Measurements from ENCODE around the gene FAN1. TPM values are rescaled to one million over a fixed set of nuclear protein-coding genes. Genes with fewer than 3 reads are reported as not detected.
"Not testable (repeated sequence)": the region's sequence is repeated elsewhere in the genome, so short reads cannot be mapped to it uniquely, and the experiment has no call there.

FAN1 gene
- total RNA-seq, 4 donors from 2014 or later: 6.0 to 17.7 (median 10.2) TPM

- Histone ChIP-seq H3K4me3 (no peak overlapping the region), H3K4me1 (no peaks in the 10 kb centered on the region), H3K36me3 (no peaks in the 10 kb centered on the region), H3K27me3 (peaks cover 0 to 13% (median 0%) of the 10 kb centered on the region in 4 donors), H3K27ac (no peak overlapping the region), H3K9me3 (no peaks in the 10 kb centered on the region)
- intact Hi-C loops (cut with DNase I): no loop called here
- no peak for TF ChIP-seq POLR2A (IDR thresholded peaks at IDR 0.05)
- no peak for TF ChIP-seq CTCF (IDR thresholded peaks at IDR 0.05)
- no peak for DNase-seq
Measured at GRCh38 chr15:30877070-30877469, 26.6 kb upstream of the FAN1 start.

- TF ChIP-seq POLR2A (IDR thresholded peaks at IDR 0.05) (no peak), CTCF (IDR thresholded peaks at IDR 0.05) (no peak)
- intact Hi-C loops (cut with DNase I): no loop called here
- no peaks in the 10 kb centered on the region for H3K9me3 ChIP-seq
- H3K36me3 ChIP-seq: no peaks in the 10 kb centered on the region
- H3K4me1 ChIP-seq: no peaks in the 10 kb centered on the region
- no peak for DNase-seq
- H3K27me3 ChIP-seq: peaks cover 0 to 17% (median 0%) of the 10 kb centered on the region in 4 donors
- no peak overlapping the region for H3K27ac ChIP-seq
- 56 to 58% methylated on average over 1 of the region's 1 CpG for WGBS, 2 donors
- H3K4me3 ChIP-seq: no peak overlapping the region
Measured at GRCh38 chr15:30878515-30878914, 25.2 kb upstream of the FAN1 start.

GRCh38 chr15:30882849-30883433 lies 20.8 kb upstream of the FAN1 start:
- no peaks in the 10 kb centered on the region for H3K9me3 ChIP-seq
- H3K4me3 ChIP-seq: no peak overlapping the region
- H3K27me3 ChIP-seq: peaks cover 0 to 16% (median 0%) of the 10 kb centered on the region in 4 donors
- H3K36me3 ChIP-seq: no peaks in the 10 kb centered on the region
- H3K4me1 ChIP-seq: no peaks in the 10 kb centered on the region
- WGBS, 2 donors: 66 to 88% methylated on average over 10 to 22 of the region's 22 CpGs
- intact Hi-C loops (cut with DNase I): no loop called here
- no peak overlapping the region for H3K27ac ChIP-seq
- no peak for TF ChIP-seq CTCF (IDR thresholded peaks at IDR 0.05)
- TF ChIP-seq POLR2A (IDR thresholded peaks at IDR 0.05): no peak
- no peak for DNase-seq

GRCh38 chr15:30883666-30884065 lies 20.0 kb upstream of the FAN1 start:
- H3K36me3 ChIP-seq; intact Hi-C loops (cut with DNase I); DNase-seq; H3K4me3 ChIP-seq; H3K27ac ChIP-seq; H3K4me1 ChIP-seq; H3K9me3 ChIP-seq: not testable (repeated sequence)
- WGBS, 2 donors: no CpG with 5 or more reads among the region's 17 CpGs
- H3K27me3 ChIP-seq: peaks cover 0 to 20% (median 0%) of the 10 kb centered on the region in 4 donors

- DNase-seq: no peak
- peaks cover 0 to 13% (median 0%) of the 10 kb centered on the region in 4 donors for H3K27me3 ChIP-seq
- H3K36me3 ChIP-seq: no peaks in the 10 kb centered on the region
- H3K4me3 ChIP-seq: no peak overlapping the region
- TF ChIP-seq POLR2A (IDR thresholded peaks at IDR 0.05) (no peak), CTCF (IDR thresholded peaks at IDR 0.05) (no peak)
- intact Hi-C loops (cut with DNase I): no loop called here
- no peak overlapping the region for H3K27ac ChIP-seq
- 58 to 75% methylated on average over 1 of the region's 1 CpG for WGBS, 2 donors
- no peaks in the 10 kb centered on the region for H3K4me1 ChIP-seq
- no peaks in the 10 kb centered on the region for H3K9me3 ChIP-seq
Measured at GRCh38 chr15:30885814-30886213, 17.9 kb upstream of the FAN1 start.

- no peak for TF ChIP-seq POLR2A (IDR thresholded peaks at IDR 0.05)
- no peak for TF ChIP-seq CTCF (IDR thresholded peaks at IDR 0.05)
- intact Hi-C loops (cut with DNase I): no loop called here
- DNase-seq: no peak
Measured at GRCh38 chr15:30889196-30889595, 14.5 kb upstream of the FAN1 start.

More at GRCh38 chr15:30889196-30889595, 14.5 kb upstream of the FAN1 start:
- Histone ChIP-seq H3K9me3 (no peaks in the 10 kb centered on the region), H3K4me1 (peaks cover 0 to 4% (median 0%) of the 10 kb centered on the region in 3 donors), H3K4me3 (no peak overlapping the region), H3K27me3 (peaks cover 0 to 4% (median 0%) of the 10 kb centered on the region in 4 donors), H3K36me3 (no peaks in the 10 kb centered on the region), H3K27ac (no peak overlapping the region)
- WGBS, 2 donors: 67 to 84% methylated on average over 4 of the region's 4 CpGs
